HG03558 (cell line): ENCODE data around the gene FKBP11.

ENCODE experiments used
- ATAC-seq: cut with Tn5 transposase; IDR thresholded peaks from one replicate; pipeline ENCODE4 v1.9.1; 2021; ENCODE audit warnings: moderate number of reproducible peaks; ENCODE audit not compliant: unreplicated experiment; ENCODE audit errors: extremely low read depth

FKBP11 gene

GRCh38 chr12:48956279-48957140 lies 31.2 kb upstream of the FKBP11 start:
- ATAC-seq, result no peak

DNA sequence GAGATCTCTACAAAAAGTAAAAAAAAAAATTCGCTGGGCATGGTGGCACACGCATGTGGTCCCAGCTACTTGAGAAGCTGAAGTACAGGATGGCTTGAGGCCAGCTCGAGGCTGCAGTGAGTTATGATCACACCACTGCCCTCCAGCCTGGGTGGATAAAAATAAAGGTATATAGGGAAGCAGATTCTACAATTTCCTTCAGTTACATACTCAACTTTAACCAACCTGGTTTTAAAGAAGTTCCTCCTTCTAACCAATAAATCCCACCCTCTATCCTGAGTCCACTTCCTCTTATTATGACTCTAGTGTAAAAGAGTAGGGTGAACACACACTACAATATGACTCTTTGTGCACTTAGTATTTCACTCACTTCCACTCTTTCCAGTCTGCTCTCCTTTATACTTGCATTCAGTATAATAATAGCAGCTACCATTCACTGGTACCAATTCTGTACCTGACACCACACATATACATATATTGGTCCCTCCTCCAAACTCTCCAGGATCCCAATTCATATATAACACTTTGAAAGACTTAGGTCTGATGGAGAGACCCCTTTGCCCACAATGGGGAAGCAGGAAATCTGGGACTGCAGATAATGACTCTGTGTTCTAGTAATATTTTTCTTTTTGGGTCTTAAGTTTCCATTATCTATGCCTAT lies 29.7 kb upstream of the FKBP11 start:
- no peak for ATAC-seq

DNA sequence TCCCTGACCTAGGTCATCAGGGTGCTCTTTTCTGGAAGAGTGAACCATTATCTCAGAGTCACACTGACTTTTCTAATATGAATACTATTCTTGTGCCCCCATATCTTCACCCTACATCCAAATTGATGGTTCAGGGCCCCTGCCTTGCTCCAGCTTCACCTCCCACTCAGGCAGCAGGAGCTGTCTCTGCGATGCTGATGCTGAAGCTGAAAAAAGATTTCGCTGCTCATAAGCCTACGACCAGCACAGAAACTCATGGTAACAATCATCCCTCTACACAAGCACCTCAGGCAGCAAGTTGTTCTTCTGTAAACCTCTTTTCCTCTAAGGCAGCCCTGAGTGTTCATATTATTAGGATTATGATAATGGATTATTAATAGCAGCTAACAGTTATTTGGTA lies 28.8 kb upstream of the FKBP11 start:
- ATAC-seq, result no peak

DNA sequence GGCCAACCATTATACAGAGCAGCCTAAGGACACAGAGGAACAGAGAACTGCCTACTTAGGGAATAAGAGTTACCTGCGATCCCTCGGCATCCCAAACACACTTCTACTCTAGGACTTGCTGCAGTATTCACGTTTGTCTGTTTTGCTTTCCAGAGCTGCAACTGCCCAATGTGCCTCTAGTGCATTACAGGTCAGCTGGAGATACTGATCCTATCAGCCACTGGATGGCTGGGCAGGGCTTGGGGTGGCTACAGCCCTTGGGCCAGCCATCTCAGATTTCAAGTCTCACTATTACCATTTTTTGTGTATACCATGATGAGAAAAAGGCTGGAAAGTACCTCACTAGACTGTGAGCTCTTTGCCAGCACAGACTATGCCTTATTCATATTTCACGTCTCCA lies 27.4 kb upstream of the FKBP11 start:
- ATAC-seq, result no peak

- ATAC-seq, result no peak
Observed at GRCh38 chr12:48947727-48948126, 22.4 kb upstream of the FKBP11 start.

DNA sequence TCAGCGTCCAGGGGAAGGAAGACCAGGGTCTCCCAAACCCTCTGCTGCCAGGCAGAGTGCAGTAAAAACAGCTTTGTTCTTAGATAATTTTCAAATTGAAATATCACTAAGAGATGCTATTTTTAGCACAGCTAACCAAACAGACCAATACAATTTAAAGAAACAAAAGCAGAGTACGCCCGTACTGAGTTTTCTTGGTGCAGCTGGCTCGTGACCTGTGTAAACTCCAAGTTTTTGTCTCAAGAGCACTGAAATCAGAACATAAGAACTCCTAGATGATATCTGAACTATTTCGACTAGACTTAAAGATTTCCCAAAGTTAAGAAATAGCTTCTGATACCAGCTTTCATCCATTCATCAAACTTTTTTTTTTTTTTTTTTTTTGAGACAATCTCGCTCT lies 21.7 kb upstream of the FKBP11 start:
- ATAC-seq, result no peak

GRCh38 chr12:48946205-48946604 lies 20.9 kb upstream of the FKBP11 start:
- no peak for ATAC-seq

GRCh38 chr12:48943221-48943620 lies 17.9 kb upstream of the FKBP11 start:
- no peak for ATAC-seq

- no peak for ATAC-seq
Observed at GRCh38 chr12:48940181-48940580, 14.9 kb upstream of the FKBP11 start.

GRCh38 chr12:48938805-48939204 lies 13.5 kb upstream of the FKBP11 start:
- ATAC-seq, result no peak

DNA sequence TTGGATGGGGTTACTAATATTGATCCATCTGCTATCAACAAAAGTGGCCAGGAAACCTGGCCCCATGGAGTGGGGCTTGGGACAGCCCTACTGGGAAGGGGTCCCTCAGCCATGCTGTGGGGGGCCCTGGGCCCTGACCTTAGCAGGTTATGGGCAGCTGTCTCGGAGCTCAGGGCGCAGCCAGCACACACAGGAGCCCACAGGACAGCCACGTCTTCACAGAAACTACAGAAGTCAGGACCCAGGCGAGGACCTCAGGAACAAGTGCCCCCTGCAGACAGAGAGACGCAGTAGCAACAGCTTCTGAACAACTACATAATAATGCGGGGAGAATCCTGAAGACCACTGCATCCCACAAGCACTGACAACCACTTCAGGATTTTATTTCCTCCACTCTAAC lies 11.9 kb upstream of the FKBP11 start:
- no peak for ATAC-seq

- ATAC-seq, result no peak
Observed at GRCh38 chr12:48936379-48936979, 11.2 kb upstream of the FKBP11 start.

DNA sequence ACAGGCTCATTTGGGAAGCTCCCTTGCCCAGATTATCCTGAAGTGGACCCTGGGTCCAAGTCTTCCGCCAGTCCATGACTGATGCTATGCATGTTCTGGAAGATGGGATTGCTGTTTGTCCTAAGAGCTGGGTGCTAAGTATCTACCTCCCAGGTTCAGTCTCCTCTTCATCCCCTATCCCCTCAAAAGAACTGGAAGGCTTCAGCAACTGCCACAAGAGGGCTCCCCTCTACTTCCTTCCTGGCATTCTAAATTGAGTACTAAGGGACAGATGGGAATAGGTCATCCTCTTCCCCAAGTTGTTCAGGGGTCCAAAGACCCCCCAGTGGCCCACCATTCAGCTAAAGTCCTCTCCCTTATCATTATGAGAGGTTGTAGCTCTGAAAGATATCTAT lies 9.0 kb upstream of the FKBP11 start:
- ATAC-seq, result no peak

DNA sequence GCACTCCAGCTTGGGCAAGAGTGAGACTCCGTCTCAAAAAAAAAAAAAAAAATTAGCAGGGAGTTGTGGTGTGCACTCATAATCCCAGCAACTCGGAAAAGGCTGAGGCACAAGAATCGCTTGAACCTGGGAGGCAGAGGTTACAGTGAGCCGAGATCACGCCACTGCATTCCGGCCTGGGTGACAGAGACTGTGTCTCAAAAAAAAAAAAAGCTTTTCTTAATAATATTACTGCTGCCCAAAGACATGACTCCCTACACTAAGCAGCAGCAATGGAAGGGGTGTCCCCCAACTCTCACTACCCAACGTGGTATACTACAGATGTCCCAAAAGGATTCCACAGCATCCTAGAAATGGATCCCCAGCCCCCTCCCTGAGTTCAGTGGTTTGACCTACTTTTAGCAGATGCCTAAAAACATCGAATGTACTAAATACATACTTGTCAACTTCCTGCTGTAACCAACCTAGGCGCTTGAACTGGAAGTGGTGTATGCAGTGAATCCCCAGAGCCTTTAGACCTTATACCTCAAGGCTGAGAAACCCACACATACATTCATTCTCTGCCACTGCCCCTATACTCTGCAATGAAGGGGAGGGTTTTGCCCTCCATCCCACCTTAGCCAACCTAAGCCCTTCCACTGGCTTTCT lies 8.5 kb upstream of the FKBP11 start:
- ATAC-seq, result no peak

GRCh38 chr12:48932878-48933277 lies 7.6 kb upstream of the FKBP11 start:
- ATAC-seq, result no peak

- no peak for ATAC-seq
Observed at GRCh38 chr12:48930475-48930874, 5.2 kb upstream of the FKBP11 start.

- no peak for ATAC-seq
Observed at GRCh38 chr12:48929551-48929950, 4.3 kb upstream of the FKBP11 start.

- no peak for ATAC-seq
Observed at GRCh38 chr12:48927261-48927660, 2.0 kb upstream of the FKBP11 start.

- ATAC-seq, result no peak
Observed at GRCh38 chr12:48924617-48925303, 532 bp downstream of the FKBP11 start.

- no peak for ATAC-seq
Observed at GRCh38 chr12:48923117-48923516, 2.2 kb downstream of the FKBP11 start.
